Stimulated activated CD8-positive, alpha-beta memory T cell treated with anti-CD3 and anti-CD28 coated beads, Interleukin-15, amount 100 ng/mL, for 1 hour (primary cell): ENCODE results near the gene ICAM1.

Experiments used
- DNase-seq: peaks from one replicate; pipeline ENCODE4 v3.0.0-alpha.2; 2020; ENCODE audit warnings: low read depth

The ICAM1 gene

DNA sequence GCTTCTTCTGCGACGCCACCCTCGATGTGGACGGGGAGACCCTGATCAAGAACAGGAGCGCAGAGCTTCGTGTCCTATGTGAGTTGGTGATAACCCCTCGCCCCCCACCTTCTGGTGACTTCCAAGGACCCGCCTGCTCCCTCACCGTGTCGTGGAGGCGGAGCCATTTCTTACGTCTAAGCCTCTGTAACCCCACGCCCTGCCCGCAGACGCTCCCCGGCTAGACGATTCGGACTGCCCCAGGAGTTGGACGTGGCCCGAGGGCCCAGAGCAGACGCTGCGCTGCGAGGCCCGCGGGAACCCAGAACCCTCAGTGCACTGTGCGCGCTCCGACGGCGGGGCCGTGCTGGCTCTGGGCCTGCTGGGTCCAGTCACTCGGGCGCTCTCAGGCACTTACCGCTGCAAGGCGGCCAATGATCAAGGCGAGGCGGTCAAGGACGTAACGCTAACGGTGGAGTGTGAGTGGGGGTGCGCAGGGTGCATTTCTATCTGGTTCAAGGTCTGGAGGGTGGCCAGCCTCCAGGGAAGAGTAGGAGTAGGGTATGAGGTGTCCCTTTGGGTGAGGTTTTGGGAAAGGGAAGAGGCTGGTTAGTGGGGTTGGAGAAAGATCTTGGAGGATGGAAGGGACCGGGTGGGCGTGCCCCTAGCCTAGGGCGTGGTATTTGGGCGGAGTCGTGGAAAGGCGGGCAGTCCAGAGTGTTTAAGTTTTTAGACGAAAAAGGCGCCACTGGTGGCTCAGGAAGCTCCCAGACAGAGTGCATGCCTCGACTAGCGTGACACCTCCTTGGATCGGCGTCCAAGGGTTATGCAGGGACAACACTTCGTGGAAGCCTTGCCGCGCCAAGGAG, 22.1 kb downstream of the ICAM1 start:
- no peak for DNase-seq

DNA sequence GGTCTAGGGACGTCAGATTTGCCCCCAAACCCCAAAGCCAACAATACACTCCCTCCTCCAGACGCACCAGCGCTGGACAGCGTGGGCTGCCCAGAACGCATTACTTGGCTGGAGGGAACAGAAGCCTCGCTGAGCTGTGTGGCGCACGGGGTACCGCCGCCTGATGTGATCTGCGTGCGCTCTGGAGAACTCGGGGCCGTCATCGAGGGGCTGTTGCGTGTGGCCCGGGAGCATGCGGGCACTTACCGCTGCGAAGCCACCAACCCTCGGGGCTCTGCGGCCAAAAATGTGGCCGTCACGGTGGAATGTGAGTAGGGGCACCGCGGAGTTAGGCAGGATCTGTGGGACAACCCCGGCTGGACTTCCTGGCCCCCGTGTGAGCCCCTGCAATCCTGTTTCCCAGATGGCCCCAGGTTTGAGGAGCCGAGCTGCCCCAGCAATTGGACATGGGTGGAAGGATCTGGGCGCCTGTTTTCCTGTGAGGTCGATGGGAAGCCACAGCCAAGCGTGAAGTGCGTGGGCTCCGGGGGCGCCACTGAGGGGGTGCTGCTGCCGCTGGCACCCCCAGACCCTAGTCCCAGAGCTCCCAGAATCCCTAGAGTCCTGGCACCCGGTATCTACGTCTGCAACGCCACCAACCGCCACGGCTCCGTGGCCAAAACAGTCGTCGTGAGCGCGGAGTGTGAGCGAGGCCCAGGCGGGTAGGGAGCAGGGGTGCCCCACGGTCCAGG, 22.9 kb downstream of the ICAM1 start:
- no peak for DNase-seq

GRCh38 chr19:10294368-10294697, 23.4 kb downstream of the ICAM1 start:
- DNase-seq: no peak

DNA sequence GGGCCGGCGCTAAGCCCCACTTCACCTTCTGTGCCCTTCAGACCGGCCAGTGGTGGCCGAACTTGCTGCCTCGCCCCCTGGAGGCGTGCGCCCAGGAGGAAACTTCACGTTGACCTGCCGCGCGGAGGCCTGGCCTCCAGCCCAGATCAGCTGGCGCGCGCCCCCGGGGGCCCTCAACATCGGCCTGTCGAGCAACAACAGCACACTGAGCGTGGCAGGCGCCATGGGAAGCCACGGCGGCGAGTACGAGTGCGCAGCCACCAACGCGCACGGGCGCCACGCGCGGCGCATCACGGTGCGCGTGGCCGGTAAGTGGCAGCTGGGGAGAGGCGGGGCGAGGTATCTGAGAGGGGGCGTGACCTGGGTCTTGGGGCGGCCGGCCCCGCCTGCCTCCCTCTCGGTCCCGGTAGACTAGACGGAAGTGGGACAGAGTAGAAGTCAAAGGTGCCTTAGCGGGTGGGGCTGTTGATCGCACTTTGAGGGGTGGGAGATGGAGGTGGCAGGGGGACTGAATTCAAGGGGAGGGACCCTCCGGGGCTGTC, 24.5 kb downstream of the ICAM1 start:
- DNase-seq: peak; percentile 53

DNA sequence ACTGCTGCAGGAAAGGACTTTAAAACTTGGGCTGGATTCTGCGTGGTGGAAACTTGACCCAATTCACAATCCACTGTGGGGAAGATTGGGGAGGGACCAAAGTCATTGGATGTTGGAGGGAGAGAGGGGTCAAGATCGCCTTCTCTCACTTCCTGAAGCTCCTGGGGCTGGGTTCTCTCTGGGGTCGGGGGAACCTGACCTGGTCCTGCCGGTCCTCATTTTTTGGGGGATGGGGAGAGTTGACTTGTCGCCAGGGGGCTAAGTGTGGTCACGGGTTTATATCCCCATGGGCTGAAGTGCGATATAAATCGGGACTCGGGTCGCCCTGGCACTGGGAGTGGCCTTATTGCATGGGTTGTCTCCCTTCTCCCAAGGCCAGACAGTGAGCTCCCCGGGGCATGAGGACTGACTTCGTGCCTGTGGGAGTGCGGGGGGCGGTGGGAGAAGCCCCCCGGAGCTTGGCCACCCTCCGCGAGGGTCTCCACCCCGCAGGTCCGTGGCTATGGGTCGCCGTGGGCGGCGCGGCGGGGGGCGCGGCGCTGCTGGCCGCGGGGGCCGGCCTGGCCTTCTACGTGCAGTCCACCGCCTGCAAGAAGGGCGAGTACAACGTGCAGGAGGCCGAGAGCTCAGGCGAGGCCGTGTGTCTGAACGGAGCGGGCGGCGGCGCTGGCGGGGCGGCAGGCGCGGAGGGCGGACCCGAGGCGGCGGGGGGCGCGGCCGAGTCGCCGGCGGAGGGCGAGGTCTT, 25.1 kb downstream of the ICAM1 start:
- DNase-seq: no peak

DNA sequence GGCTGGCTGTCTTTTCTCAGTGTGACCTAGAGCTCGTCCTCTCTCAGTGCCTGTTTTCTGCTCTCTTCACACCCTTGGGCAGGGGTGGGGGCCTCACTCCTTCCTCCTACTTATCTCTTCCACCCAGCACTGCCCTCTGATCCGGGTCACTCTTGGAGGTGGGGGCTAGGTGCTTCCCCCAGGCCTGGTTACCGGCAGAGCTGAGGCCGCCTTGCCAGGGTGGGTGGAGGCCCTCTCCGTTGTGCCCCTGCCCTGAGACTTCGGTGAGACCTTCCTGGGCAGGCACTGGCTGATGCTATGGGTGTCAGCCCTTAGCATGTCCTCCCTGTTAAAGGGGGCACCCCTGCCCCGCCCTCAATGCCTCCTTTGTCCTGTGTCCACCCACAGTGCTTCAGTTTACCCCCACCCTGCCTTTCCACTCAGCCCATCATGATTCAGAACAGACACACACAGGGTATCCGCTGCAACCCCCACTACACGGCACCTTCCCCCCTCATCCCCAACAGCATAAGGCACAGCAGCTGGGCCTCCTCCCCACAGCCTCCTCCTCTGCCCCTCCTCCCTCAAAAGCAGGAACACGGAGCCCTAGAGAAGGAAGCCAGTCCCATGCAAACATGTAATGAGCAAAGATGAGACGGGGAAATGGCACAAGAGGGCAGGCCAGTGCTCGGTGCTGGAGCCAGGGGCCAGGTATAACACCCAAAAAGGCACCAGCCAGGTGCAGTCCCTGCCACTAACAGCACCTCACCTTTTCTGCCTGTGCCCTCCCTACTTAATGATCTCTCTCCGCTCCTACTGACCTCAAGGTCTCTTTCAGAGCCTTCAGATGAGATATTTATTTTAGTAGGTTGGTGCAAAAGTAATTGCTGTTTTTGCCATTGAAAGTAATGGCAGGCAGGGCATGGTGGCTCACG, 28.9 kb downstream of the ICAM1 start:
- DNase-seq: no peak

GRCh38 chr19:10305139-10305806, 34.4 kb downstream of the ICAM1 start:
- no peak for DNase-seq

DNA sequence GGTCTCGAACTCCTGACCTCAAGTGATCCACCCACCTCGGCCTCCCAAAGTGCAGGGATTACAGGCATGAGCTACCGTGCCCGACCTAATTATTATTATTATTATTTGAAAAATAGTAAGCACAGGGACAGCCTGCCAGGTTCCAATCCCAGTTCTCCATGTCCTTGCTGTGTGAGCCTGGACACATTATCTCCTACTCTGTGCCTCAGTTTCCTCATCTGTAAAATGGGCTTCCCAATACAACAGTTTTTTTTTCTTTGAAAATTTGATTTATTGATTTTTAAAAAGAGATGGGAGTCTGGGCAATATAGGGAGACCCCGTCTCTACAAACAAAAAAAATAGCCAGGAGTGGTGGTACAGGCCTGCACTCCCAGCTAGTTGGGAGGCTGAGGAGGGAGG, 35.4 kb downstream of the ICAM1 start:
- DNase-seq: no peak

- no peak for DNase-seq
These were observed 38.5 kb downstream of the ICAM1 start, which contains the start of gene ZGLP1 for GRCh38 chr19:10309423-10309822. ZGLP1 (minus strand) TSS chr19:10309815.

DNA sequence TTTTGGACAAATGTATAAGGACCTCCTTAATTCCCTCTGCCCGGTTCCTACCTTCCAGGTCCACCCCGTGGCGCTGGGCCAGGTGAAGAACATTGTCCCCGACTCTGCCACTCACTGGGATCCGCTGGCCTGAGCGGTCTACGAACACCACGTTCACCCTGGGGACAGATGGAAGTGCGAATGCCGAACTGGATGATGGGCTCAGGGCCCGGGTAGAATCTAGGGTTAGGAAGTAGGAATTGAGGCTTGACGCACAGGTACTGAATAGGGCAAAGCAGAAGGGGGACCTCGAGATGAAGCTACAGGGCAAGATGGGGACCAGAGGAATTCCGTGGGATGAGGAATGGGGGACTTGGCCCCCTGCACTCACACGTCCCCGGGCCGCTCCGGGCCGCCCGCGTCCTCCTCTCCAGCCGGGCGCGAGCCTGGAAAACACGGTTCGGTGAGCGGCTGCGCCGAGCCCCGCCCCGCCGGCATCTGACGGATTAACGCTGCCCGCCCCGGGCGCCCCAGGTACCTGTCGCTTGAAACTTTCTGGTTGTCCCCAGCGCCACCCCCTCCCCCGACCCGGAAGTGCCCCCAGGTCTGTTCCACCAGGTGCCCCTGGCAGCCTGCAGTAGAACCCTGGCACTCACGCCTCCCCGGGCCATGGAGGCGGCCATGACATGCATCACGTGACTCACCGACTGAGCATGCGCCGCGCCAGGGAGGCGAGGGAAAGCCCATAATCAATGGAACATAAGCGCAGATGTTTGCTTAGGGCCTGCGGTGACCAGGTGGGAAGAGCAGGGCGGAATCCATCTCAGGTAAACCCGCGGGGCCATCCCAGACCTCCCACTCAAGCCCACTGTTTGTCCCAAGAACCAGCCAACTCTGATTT, 44.7 kb downstream of the ICAM1 start, which contains the start of gene FDX2:
Gene FDX2 (minus strand): TSS at position 681 of the 880 bp plus-strand sequence. CDS start 19 bp downstream, at position 662.
- DNase-seq: peak; percentile 86

GRCh38 chr19:10316229-10317044, 45.5 kb downstream of the ICAM1 start:
- no peak for DNase-seq

- DNase-seq: no peak
These were observed 46.3 kb downstream of the ICAM1 start for GRCh38 chr19:10317045-10317856.

- no peak for DNase-seq
These were observed 47.0 kb downstream of the ICAM1 start for GRCh38 chr19:10317857-10318462.

DNA sequence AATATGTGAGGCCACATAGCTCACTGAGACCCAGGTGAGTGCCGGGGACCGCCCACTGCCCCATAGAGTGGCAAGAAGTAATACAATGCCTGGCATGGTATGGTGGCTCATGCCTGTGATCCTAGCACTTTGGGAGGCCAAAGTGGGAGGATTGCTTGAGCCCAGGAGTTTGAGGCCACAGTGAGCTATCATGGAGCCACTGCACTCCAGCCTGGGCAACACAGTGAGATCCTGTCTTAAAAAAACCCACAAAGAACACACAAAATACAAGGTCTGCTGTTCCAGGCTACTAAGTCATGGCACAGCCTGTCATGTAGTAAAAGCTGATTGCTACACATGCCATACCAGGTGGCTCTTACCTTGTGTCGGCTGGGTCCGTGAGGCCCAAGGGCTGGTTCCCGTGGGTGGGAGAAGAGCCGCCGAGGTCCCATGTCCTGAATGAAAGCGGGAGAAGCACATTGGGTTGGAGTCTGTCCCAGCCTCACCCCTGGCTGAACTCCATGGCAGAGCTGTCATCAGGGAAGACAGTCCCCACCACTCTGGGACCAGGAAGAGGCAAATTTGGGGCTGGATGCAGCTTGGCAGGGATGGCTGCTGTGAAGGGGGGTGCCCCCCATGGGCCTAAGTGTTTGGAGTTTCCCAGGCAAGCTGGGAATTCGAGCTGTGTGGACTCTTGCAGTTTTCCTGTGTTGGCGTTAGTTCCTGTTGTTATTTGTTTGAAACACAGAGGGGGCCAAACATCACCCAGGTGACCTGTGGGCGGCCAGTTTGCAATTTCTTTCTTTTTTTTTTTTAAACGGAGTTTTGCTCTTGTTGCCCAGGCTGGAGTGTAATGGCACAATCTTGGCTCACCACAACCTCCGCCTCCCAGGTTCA, 48.1 kb downstream of the ICAM1 start:
- DNase-seq: no peak

DNA sequence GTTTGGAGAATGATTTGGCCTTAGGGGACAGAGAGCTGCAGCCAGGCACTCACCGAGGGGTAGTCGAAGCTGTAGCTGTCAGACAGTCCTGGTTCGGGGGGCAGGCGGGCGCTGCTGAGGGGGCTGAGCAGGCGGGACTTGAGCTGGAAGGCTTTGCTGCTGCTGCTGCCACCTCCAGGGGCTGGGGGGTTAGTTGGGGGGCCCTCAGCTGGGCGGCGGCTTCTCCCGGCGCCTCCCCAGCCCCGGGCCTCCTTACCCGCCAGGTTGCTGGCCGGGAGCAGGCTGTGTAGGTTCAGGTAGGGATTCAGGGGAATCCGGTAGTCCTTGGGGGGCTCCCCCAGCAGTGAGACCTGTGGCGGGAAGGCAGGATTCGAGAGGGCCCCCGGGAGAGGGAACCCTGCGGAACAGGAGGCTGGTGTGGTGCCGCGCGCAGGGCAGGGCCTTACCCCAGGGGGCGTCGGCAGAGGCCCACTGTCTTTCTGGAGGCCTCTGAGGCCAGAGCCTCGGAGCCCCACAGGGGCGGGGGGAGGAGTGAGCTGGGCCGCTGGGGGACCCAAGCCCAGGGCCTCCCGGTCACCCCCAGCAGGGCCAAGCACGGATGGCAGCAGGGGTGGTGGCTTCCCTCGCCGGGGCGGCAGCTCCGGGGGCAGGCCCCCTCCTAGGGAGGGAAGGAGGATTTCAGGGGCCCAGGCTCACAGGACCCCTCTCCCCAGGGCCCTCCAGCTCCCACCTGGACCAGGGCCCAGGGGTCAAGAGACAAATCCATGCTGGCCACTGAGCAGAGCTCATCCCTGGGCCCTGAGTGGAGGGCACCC, 49.9 kb downstream of the ICAM1 start:
- no peak for DNase-seq

GRCh38 chr19:10321417-10321797, 50.5 kb downstream of the ICAM1 start:
- DNase-seq: no peak
